HG03342 (cell line): ENCODE measurements around the gene RPA3.

Experiments
- ATAC-seq: cut with Tn5 transposase; IDR thresholded peaks from one replicate; pipeline ENCODE4 v1.9.1; 2021; ENCODE audit warnings: mild to moderate bottlenecking, moderate library complexity; ENCODE audit not compliant: unreplicated experiment

The RPA3 gene

GRCh38 chr7:7732621-7733281 is 14.3 kb upstream of the RPA3 start:
- no peak for ATAC-seq

- no peak for ATAC-seq
Observed at GRCh38 chr7:7731732-7732131, 13.3 kb upstream of the RPA3 start.

DNA sequence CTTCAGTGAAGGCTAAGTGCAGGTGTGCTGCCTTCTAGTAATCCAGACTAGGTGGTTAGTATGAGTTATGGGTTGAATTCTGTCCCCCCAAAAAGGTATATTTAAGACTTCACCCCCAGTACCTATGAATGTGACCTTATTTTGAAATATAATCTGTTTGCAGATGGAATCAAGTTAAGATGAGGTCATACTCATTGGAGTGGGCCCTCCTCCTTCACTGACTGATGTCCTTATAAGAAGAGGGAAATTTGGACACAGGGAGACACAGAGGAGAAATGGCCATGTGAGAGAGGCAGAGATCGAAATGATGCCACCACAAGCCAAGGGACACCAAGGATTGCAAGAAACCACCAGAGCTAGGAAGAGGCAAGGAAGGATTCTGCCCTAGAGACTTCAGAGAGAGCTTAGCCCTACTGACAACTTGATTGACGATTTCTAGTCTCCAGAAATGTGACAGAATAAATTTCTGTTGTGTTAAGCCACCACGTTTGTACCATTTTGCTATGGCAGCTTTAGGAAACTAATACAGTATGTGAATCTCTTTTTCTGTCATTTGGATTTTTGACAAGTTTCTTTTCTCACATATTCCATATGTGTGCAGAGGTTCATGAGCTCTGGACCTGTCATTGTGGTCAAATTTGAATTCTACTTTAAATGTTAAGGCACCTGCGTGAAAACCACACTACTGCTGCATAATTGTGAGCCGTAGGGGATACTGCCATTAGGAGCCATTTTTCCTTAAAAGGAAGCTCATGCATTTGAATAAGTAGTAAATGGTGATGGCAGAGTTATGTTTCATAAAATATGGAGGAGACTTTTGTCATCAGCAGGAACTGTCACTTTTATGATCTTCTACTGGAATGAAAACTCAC is 2.6 kb upstream of the RPA3 start:
- no peak for ATAC-seq

DNA sequence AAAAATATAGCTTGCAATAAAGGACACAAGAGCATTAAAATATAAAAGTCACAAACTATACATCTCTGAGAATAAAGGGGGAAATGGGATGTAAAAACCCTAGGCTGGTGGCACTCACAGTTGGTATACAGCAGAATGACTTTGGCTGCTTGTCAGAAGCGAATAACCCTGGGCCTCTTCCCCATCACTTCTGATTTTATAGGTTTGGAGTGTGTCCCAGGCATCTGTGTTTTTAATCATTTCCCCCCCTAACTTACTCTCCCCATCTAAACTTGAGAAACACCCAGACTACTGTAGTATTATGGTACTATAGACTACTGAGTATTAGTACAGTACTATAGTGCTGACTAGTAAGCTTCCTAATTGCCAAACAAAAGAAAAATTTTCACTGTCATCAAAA is 1.8 kb upstream of the RPA3 start:
- no peak for ATAC-seq

DNA sequence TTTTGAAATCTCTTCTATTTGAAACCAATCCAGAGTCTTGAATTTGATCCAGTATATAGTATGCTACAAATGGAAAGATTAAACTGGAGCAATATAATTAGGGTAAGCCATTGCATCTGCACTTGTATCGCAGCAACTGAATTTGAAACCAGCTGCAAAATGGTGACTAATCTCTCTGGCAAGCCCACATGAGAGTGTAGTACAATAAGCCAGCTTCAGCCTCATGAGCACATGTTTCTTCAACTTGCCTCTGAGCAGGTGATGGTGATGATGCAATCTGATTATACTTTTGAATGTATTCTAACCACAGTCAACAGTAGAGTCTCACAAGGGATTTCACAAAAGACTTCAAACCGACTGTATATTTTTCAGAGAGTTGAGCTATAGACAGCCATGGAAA is 829 bp upstream of the RPA3 start:
- peak; percentile 96 for ATAC-seq

DNA sequence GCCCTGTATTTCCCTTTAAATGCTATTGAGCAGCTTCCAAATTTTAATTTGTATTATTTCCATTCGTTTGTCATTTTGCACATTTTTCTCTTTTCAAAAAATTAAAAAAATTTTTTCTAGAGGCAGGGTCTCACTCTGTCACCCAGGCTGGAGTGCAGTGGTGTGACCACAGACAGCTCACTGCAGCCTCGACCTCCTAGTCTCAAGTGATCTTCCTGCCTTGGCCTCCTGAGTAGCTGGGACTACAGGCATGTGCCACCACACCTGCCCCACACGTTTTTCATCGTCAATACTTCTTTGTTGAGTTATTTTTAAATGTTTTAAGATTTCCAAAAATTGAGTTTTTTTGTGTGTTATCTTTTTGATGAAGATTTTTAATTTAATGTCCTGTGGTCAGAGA is 4.7 kb downstream of the RPA3 start:
- no peak for ATAC-seq

DNA sequence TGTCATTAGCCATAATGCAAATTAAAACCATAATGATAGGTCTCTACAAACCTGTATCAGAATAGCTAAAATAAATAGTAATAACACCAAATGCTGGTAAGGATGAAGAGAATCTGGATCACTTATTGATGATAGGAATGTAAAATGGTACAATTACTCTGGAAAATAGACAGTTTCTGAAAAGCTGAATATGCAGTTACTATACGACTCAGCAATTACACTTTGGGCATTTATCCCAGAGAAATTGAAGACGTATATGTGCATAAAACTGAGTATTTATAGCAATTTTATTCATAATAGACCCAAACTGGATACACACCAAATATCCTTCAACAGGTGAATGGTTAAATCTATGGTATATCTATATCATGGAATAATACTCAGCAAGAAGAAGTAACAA is 7.9 kb downstream of the RPA3 start:
- ATAC-seq, result no peak

- no peak for ATAC-seq
Observed at GRCh38 chr7:7709291-7709690, 9.1 kb downstream of the RPA3 start.

DNA sequence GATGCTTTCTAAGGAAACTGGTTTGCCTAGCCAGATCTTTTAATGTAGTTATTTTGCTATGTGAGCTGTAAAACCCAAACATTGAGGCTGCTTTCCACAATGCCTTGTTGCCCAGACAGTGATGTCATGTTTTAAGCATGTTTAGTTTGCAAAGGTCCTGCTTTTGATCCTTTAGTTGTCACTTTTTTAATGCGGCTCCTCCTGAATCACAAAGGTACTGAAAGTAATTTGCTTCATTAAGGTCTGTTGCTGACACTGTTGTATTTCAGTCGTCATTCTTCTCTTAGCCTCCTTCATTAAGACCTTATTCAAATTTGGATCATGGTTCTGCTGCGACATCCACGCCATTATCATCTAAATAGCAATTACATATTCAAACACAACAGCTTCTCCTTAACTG is 10.6 kb downstream of the RPA3 start:
- no peak for ATAC-seq

- ATAC-seq, result no peak
Observed at GRCh38 chr7:7707246-7707645, 11.2 kb downstream of the RPA3 start.

DNA sequence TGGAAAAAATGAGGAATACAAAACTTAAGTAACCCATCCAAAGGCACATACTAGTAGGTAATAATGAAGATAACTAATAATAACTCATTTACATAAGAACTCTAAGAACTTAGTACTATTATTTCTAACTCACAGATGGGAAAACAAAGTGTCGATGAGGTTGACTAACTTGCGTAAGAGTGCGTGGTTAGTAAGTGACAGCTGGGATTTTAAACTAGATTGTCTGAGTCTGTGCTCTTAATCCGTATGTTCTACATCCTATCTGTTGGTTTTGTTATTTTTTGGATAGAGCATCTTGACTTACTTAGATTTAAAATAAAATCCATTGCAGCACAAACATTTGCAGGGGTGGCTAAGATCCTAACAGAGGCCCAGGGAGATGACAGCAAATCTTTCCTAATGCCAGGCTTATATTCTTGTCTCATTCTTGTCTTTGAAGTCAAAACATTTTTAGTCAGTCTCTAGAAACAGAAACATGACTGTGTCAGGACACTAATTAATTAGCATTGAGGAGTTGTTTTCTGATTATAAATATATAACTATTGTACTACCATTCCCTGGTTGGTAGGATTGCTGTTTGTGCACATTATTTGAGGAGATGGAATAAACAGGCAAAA is 11.7 kb downstream of the RPA3 start:
- peak; percentile 31 for ATAC-seq

GRCh38 chr7:7706101-7706511 is 12.3 kb downstream of the RPA3 start:
- peak; percentile 77 for ATAC-seq

DNA sequence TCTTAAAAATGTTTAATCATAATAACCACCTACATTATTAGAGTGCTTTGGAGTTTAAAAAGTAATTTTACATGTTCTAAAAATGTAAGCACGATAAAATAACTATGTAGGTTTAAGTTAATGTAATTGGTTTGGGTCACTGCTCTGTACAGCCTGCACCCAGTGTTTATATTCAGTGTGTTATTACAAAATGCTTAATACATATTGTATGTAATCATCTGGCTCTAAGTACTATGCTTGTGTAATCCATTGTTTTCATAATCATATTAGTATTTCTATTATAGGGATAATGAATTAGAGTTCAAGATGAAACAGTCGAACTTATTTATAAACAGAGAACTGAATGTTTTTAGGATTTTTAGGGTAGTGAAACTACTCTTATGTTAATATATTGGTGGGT is 13.1 kb downstream of the RPA3 start:
- no peak for ATAC-seq

DNA sequence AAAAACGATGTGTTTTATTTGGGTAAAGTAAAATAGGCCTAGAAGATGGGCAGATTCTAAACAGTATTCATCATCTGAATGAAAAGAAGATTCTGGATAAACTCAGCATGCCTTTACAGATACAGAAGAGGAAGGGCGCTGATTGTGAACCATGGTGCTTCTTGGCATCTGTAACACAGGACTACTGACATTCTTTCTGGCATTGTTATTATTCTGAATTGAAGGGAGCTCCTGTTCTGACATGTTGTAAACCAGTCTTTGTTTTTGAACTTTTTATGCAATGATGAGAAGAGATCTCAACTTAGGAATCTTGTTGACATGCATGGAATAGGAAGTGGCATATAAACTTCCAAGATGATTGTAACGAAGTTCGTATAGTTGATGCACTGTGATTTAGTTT is 13.5 kb downstream of the RPA3 start:
- no peak for ATAC-seq

DNA sequence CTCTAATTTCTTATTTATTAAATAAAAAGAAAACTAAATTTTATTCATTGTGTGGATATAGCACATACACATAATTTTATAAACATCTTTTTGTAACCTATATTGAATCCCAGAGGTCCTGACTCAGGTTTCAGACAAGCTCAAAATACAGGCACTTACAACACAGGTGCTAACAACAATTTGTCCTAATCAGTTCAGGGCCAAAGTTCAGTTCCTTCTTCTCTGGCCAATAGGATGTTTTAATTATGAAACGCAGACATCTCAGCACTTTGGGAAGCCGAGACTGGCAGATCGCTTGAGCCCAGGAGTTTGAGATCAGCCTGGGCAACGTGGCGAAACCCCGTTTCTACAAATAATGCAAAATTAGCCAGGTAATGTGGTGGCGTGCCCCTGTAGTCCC is 15.0 kb downstream of the RPA3 start:
- no peak for ATAC-seq

GRCh38 chr7:7702826-7703225 is 15.6 kb downstream of the RPA3 start:
- ATAC-seq, result no peak

GRCh38 chr7:7701527-7701926 is 16.9 kb downstream of the RPA3 start:
- no peak for ATAC-seq

- no peak for ATAC-seq
Observed at GRCh38 chr7:7699970-7700369, 18.4 kb downstream of the RPA3 start.

DNA sequence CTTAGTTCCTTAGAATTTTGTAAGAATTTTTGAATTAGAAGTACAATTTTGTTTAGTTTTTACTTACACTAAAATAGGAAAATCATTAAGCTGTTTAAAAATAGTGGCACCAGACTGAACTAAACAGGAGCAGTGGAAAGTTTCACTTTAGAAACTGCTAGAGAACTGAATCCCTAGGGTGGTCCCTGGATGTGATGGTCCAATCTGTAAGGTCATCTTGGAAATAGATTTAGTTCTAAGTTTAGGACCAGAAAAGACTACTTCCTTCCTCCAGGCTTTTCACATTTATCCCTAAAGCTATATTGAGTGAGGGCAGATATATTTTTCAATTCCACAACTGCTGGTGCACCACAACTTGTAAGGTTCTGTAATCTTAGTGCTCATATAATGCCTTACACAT is 19.0 kb downstream of the RPA3 start:
- no peak for ATAC-seq

DNA sequence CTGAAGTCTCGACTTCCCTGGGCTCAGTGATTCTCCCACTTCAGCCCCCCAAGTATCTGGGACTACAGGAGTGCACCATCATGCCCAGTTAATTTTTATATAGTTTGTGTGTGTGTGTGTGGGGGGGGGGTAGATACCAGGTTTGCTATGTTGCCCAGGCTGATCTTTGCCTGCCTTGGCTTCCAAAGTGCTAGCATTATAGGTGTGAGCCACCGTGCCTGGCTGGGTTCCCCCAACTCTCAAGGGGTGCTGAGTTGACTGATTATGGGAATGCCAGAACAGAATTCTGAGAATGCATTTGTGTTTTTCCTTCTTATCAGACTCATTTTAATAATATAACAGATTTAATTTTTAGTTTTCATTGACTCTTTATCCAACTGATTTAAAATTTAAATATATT is 19.5 kb downstream of the RPA3 start:
- ATAC-seq, result no peak

GRCh38 chr7:7696458-7697119 is 21.8 kb downstream of the RPA3 start:
- ATAC-seq, result no peak
